Transverse colon (tissue), 4 donors: ENCODE measurements around the gene AHCTF1. TPM values are rescaled to one million over a fixed set of nuclear protein-coding genes. Genes with fewer than 3 reads are reported as not detected.

Source experiments
- DNase-seq: peaks from one replicate; pipeline ENCODE4 v3.0.0-alpha.2; 2019
- H3K27ac ChIP-seq, 4 donors: fragments of 200-600 bp; sonication (generic); 2 replicates each; pipeline ENCODE4 v1.5.1; 2016 to 2018; ENCODE audit warnings: inconsistent platforms in 4 of 4
- H3K27me3 ChIP-seq: fragments of 200-600 bp; sonication (generic); 2 replicates; pipeline ENCODE4 v1.5.1; 2017; ENCODE audit warnings: inconsistent platforms
- H3K36me3 ChIP-seq, 4 donors: fragments of 200-600 bp; sonication (generic); 2 replicates each; pipeline ENCODE4 v1.5.1; 2017 to 2019; ENCODE audit warnings: inconsistent platforms in 4 of 4
- H3K4me1 ChIP-seq, 4 donors: fragments of 200-600 bp; sonication (generic); 2 replicates each; pipeline ENCODE4 v1.5.1; 2017 to 2020; ENCODE audit warnings: inconsistent platforms in 4 of 4
- H3K4me3 ChIP-seq, 4 donors: fragments of 200-600 bp; sonication (generic); 1 replicate in 1 of 4; 2 replicates in 3 of 4; pipeline versions ENCODE4 v1.5.1 to v1.6.1; 2017 to 2019; ENCODE audit warnings: inconsistent platforms in 4 of 4
- H3K9me3 ChIP-seq, 2 donors: fragments of 200-600 bp; sonication (generic); 2 replicates each; pipeline ENCODE4 v1.5.1; 2017 to 2019; ENCODE audit warnings: inconsistent platforms in 2 of 2
- EP300 ChIP-seq: sonication (generic); formaldehyde crosslinking; IDR thresholded peaks from one replicate; pipeline ENCODE4 v1.6.1; 2017; ENCODE audit warnings: antibody characterized with exemption, low read depth
- POLR2A ChIP-seq: fragments of 450-650 bp; IDR thresholded peaks from one replicate; pipeline ENCODE4 v1.6.1; 2016; ENCODE audit warnings: antibody characterized with exemption, mild to moderate bottlenecking, moderate library complexity
- POLR2AphosphoS5 ChIP-seq, 3 donors: sonication (generic); formaldehyde crosslinking; IDR thresholded peaks; one replicate each; pipeline ENCODE4 v1.6.1; 2016; ENCODE audit warnings: antibody characterized with exemption in 3 of 3
- WGBS, 2 donors: methylation state at CpG; one replicate each; pipeline ENCODE4 v1.1.5; 2018; ENCODE audit warnings: low coverage in 1 of 2; 5-methylcytosine and 5-hydroxymethylcytosine counted together
- in situ Hi-C, 4 donors: fragments of 200-750 bp; cut with MboI; loops; one replicate each; pipeline versions ENCODE4 v1.15.0 to v1.15.1; 2017; ENCODE audit warnings: low sequenced_read_pairs in 3 of 4, low pct_ligation_motif_present in 1 of 4, low pct_unique_long_range_greater_than_20kb in 1 of 4
- intact Hi-C: fragments of 100-400 bp; cut with DNase I; formaldehyde crosslinking; loops from one replicate; pipeline ENCODE4 v1.15.1; 2023; ENCODE audit warnings: low total_unique reads
- total RNA-seq, 4 donors: library from RNA; depleted of rRNA; stranded (reverse); fragments of >200 nt; gene quantifications; one replicate each; pipeline ENCODE4 v1.1.0, GENCODE V29; 2016
- TF ChIP-seq, protein P1 (sequence below), 5 experiments: fragments of 200-600 bp in 3 of 5; fragments of 450-650 bp in 2 of 5; sonication (generic) in 3 of 5; IDR thresholded peaks; 1 replicate in 2 of 5; 2 replicates in 3 of 5; pipeline ENCODE4 v1.5.1; 2016 to 2017; ENCODE audit warnings: antibody characterized with exemption in 5 of 5, inconsistent platforms in 3 of 5, mild to moderate bottlenecking in 2 of 5, moderate library complexity in 1 of 5

AHCTF1 gene
- total RNA-seq, 4 donors from 2014 or later = 10.0 to 113 (median 34.7) TPM

GRCh38 chr1:246797597-246797996 is 134.2 kb downstream of the AHCTF1 start:
- no peak overlapping the region for H3K4me3 ChIP-seq
- in situ Hi-C loops = no loop called here
- no peaks in the 10 kb centered on the region for H3K36me3 ChIP-seq
- no peak for DNase-seq
- intact Hi-C loops = no loop called here
- WGBS, 2 donors = 78% methylated on average over 10 of the region's 11 CpGs; no CpG with 5 or more reads in 1 of the 2 donors
- no peak overlapping the region for H3K27ac ChIP-seq
- H3K27me3 ChIP-seq = no peaks in the 10 kb centered on the region
- TF ChIP-seq EP300 = no peak
- TF ChIP-seq POLR2A = no peak
- TF ChIP-seq POLR2AphosphoS5 (IDR thresholded peaks at IDR 0.05) = no peak
- H3K4me1 ChIP-seq = peaks cover 0 to 11% (median 5%) of the 10 kb centered on the region in 4 donors
- no peaks in the 10 kb centered on the region for H3K9me3 ChIP-seq

- TF ChIP-seq POLR2AphosphoS5 (IDR thresholded peaks at IDR 0.05) (no peak), EP300 (no peak), POLR2A (no peak)
- TF ChIP-seq, protein P1, sequence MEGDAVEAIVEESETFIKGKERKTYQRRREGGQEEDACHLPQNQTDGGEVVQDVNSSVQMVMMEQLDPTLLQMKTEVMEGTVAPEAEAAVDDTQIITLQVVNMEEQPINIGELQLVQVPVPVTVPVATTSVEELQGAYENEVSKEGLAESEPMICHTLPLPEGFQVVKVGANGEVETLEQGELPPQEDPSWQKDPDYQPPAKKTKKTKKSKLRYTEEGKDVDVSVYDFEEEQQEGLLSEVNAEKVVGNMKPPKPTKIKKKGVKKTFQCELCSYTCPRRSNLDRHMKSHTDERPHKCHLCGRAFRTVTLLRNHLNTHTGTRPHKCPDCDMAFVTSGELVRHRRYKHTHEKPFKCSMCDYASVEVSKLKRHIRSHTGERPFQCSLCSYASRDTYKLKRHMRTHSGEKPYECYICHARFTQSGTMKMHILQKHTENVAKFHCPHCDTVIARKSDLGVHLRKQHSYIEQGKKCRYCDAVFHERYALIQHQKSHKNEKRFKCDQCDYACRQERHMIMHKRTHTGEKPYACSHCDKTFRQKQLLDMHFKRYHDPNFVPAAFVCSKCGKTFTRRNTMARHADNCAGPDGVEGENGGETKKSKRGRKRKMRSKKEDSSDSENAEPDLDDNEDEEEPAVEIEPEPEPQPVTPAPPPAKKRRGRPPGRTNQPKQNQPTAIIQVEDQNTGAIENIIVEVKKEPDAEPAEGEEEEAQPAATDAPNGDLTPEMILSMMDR (IDR thresholded peaks at IDR 0.05) = no peak
- Histone ChIP-seq H3K27ac (no peak overlapping the region), H3K27me3 (no peaks in the 10 kb centered on the region), H3K4me1 (peaks cover 0 to 11% (median 5%) of the 10 kb centered on the region in 4 donors), H3K4me3 (no peak overlapping the region), H3K9me3 (no peaks in the 10 kb centered on the region), H3K36me3 (no peaks in the 10 kb centered on the region)
- intact Hi-C loops (no loop called here), in situ Hi-C loops (no loop called here)
- WGBS, 2 donors = 50 to 84% methylated on average over 1 to 8 of the region's 8 CpGs
- no peak for DNase-seq
Observed at GRCh38 chr1:246797157-246797556, 134.6 kb downstream of the AHCTF1 start.

DNA sequence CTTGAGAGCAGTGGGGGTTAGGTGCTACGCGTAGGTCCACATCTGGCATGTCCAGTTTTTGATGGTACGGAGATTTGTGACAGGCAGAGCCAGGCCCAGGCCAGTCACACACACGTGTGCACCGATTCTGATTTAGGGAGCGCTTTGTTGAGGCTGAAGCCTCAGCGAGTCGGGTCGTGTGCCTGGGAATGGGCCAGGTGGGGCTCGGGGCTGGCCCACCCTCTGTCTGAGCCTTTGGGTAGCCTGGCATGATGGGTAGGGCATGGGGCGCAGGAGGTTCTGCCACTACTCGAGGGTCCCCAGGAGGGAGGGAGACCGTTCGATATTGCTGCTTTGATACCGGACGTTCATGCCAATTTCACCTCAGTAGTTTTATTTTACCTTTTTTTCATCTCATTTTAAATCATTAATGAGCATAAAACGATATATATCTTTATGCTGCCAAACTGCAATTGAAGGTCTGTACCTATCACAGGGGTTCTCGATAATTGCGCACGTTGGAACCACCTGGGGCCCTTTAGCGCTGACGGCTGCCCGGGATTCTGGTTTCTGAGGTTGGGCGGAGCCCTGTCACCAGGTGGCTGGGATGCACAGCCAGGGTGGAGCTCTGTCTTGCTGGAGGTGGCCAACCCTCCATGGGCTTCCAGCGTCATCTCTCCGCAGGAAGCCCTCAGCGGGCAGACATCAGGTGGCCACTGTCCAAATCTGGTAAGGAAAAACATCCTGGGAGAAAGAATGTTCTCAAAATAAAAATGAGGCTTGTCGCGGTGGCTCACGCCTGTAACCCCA is 135.6 kb downstream of the AHCTF1 start:
- peaks cover 0 to 11% (median 5%) of the 10 kb centered on the region in 4 donors for H3K4me1 ChIP-seq
- WGBS, 2 donors = 89 to 90% methylated on average over 11 to 30 of the region's 30 CpGs
- TF ChIP-seq POLR2AphosphoS5 (IDR thresholded peaks at IDR 0.05) (no peak), EP300 (no peak)
- TF ChIP-seq, protein P1 (IDR thresholded peaks at IDR 0.05) = no peak

DNA sequence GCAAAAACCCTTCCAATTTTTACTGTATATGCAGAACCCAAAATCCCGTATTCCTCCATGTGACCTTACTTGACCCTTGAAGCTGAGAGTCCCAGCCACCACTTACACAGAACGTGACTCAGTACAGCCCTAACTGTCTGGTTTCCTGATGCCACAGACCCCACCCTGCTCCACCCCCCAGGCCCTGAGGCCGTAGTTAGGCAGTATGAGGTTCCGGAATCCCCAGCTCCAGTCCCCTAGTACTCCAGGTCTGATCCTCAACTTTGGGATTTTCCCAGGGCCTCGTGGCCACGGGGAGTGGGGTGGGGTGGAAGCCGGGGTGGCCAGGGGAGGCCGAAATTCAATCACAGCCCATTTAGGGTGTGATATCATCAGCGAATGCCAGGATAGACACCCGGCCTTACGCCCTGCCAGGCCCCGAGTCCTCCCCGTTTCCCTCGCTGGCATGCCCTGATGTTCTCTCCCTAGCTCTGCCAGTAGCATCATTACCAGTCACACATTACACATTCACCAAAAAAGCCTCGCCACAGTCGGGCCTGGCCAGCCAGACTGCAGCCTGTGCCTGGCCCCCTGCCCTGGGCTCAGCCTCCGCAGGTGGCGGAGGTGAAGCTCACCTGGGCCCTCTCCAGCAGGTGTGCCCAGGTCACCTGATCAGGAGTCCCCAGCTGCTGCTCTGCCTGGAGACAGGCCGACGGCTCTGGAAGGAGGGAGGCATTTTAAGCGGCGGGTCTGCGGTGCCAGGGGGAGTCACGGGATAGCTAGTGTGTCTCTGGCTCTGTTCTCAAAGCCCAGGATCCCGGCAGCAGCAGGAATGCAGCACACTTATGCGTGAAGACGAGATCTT is 136.7 kb downstream of the AHCTF1 start:
- in situ Hi-C loops = no loop called here
- no peak overlapping the region for H3K4me3 ChIP-seq
- no peak for TF ChIP-seq POLR2A
- TF ChIP-seq, protein P1 (IDR thresholded peaks at IDR 0.05) = no peak
- no peak for TF ChIP-seq POLR2AphosphoS5 (IDR thresholded peaks at IDR 0.05)
- no peak for TF ChIP-seq EP300
- H3K36me3 ChIP-seq = no peaks in the 10 kb centered on the region
- no peaks in the 10 kb centered on the region for H3K27me3 ChIP-seq
- WGBS, 2 donors = 45 to 48% methylated on average over 5 to 20 of the region's 27 CpGs
- no peak overlapping the region for H3K27ac ChIP-seq
- H3K9me3 ChIP-seq = no peaks in the 10 kb centered on the region
- H3K4me1 ChIP-seq = peaks cover 0 to 11% (median 5%) of the 10 kb centered on the region in 4 donors
- DNase-seq = no peak
- intact Hi-C loops = no loop called here

More for the DNA sequence above, 135.6 kb downstream of the AHCTF1 start:
- H3K4me3 ChIP-seq = no peak overlapping the region
- H3K27me3 ChIP-seq = no peaks in the 10 kb centered on the region
- DNase-seq = no peak
- in situ Hi-C loops (no loop called here), intact Hi-C loops (no loop called here)
- no peak overlapping the region for H3K27ac ChIP-seq
- H3K9me3 ChIP-seq = no peaks in the 10 kb centered on the region
- H3K36me3 ChIP-seq = no peaks in the 10 kb centered on the region
